H1 (cell line): ENCODE measurements around the gene NRXN2.

Experiments
- E2F6 ChIP-seq: IDR thresholded peaks from 2 replicates; pipeline ENCODE4 v1.6.1; 2012; ENCODE audit warnings: inconsistent platforms
- EP300 ChIP-seq, 2 experiments: IDR thresholded peaks; 1 replicate in 1 of 2; 2 replicates in 1 of 2; pipeline ENCODE4 v1.6.1; 2011 to 2012; ENCODE audit warnings: low read depth in 2 of 2, low read length in 2 of 2, mild to moderate bottlenecking in 2 of 2, borderline replicate concordance in 1 of 2, inconsistent platforms in 1 of 2, moderate library complexity in 1 of 2
- POLR2AphosphoS5 ChIP-seq: IDR thresholded peaks from 2 replicates; pipeline ENCODE4 v1.6.1; 2011; ENCODE audit warnings: low read depth, low read length

GRCh38 chr11:64570341-64570740 is 152.7 kb downstream of the NRXN2 start:
- TF ChIP-seq E2F6 = no peak
- no peak for TF ChIP-seq POLR2AphosphoS5
- TF ChIP-seq EP300 (IDR thresholded peaks at IDR 0.05; ENCODE audit: borderline replicate concordance in 1 of 2, low read depth in 2 of 2, low read length in 2 of 2) = no peak
